ENCODE measurements around the gene FAM117B.
"Not testable (repeated sequence)": the region's sequence is repeated elsewhere in the genome, so short reads cannot be mapped to it uniquely, and the experiment has no call there.

FAM117B gene

GRCh38 chr2:202639231-202639630 is 4.5 kb downstream of the FAM117B start:
- no peak for DNase-seq

- no peak for DNase-seq
These were observed 7.8 kb downstream of the FAM117B start for GRCh38 chr2:202642567-202642966.

- no peak for DNase-seq
These were observed 8.5 kb downstream of the FAM117B start for GRCh38 chr2:202643012-202643858.

- no peak for DNase-seq
These were observed 17.4 kb downstream of the FAM117B start for GRCh38 chr2:202652119-202652518.

- DNase-seq = no peak
These were observed 19.1 kb downstream of the FAM117B start for GRCh38 chr2:202653890-202654289.

GRCh38 chr2:202657876-202658275 is 23.1 kb downstream of the FAM117B start:
- no peak for DNase-seq

- DNase-seq = no peak
These were observed 26.0 kb downstream of the FAM117B start for GRCh38 chr2:202660796-202661195.

- no peak for DNase-seq
These were observed 35.1 kb downstream of the FAM117B start for GRCh38 chr2:202669841-202670240.

GRCh38 chr2:202671317-202672035 is 36.7 kb downstream of the FAM117B start:
- peak; percentile 34 for DNase-seq

GRCh38 chr2:202675097-202675496 is 40.3 kb downstream of the FAM117B start:
- not testable (repeated sequence) for DNase-seq

GRCh38 chr2:202679980-202680379 is 45.2 kb downstream of the FAM117B start:
- no peak for DNase-seq

GRCh38 chr2:202680512-202680911 is 45.7 kb downstream of the FAM117B start:
- DNase-seq = no peak

GRCh38 chr2:202681688-202682205 is 47.0 kb downstream of the FAM117B start:
- DNase-seq = no peak

GRCh38 chr2:202682274-202682673 is 47.5 kb downstream of the FAM117B start:
- DNase-seq = no peak

GRCh38 chr2:202687276-202687675 is 52.5 kb downstream of the FAM117B start:
- DNase-seq = no peak

GRCh38 chr2:202689459-202689858 is 54.7 kb downstream of the FAM117B start:
- DNase-seq = no peak

GRCh38 chr2:202689898-202690297 is 55.1 kb downstream of the FAM117B start:
- DNase-seq = no peak

GRCh38 chr2:202690321-202690900 is 55.6 kb downstream of the FAM117B start:
- DNase-seq = no peak

- DNase-seq = no peak
These were observed 58.7 kb downstream of the FAM117B start for GRCh38 chr2:202693503-202693902.

GRCh38 chr2:202695166-202695565 is 60.4 kb downstream of the FAM117B start:
- DNase-seq = no peak

- DNase-seq = no peak
These were observed 65.5 kb downstream of the FAM117B start for GRCh38 chr2:202700075-202700901.

GRCh38 chr2:202703091-202703490 is 68.3 kb downstream of the FAM117B start:
- no peak for DNase-seq

- no peak for DNase-seq
These were observed 69.5 kb downstream of the FAM117B start for GRCh38 chr2:202704248-202704647.
